ENCODE results near the gene DPP7. TPM values are rescaled to one million over a fixed set of nuclear protein-coding genes. Genes with fewer than 3 reads are reported as not detected.

The DPP7 gene
- total RNA-seq, 1 experiment from 2014 or later, result 291 TPM

GRCh38 chr9:137140151-137141012 is 25.8 kb upstream of the DPP7 start:
- DNase-seq (ENCODE audit: low read depth, low spot score) (no peak), ATAC-seq (no peak)
- ChIA-PET CTCF (no interaction called here), POLR2A (no interaction called here), RAD21 (ENCODE audit: low non-redundant PET in 1 of 2, low total read pairs in 2 of 2, uncharacterized antibody in 2 of 2, unreplicated experiment in 2 of 2) (no interaction called here)
- no peak overlapping the region for H3K27ac ChIP-seq (ENCODE audit: low read depth, low read length)
- intact Hi-C loops (cut with micrococcal nuclease), result no loop called here
- H3K4me1 ChIP-seq (ENCODE audit: control insufficient read depth in 1 of 2, insufficient read depth in 2 of 2, low read length in 2 of 2), result peaks cover 0 to 4% of the 10 kb centered on the region in 2 experiments; a peak in 3 of 4 replicates
- BruUV-seq (replicated peaks), result no TSS peak
- no peaks in the 10 kb centered on the region for H3K9me2 ChIP-seq (ENCODE audit: insufficient read depth)
- no peak overlapping the region for H3K4me3 ChIP-seq (replicated peaks in 1 of 2; ENCODE audit: low read depth in 1 of 2, low read length in 2 of 2)
- H3K36me3 ChIP-seq (ENCODE audit: control insufficient read depth in 1 of 2, insufficient read depth in 2 of 2, low read length in 2 of 2), result no peaks in the 10 kb centered on the region
- no peaks in the 10 kb centered on the region for H3K9me3 ChIP-seq (ENCODE audit: control insufficient read depth in 1 of 2, insufficient read depth in 1 of 2, low read depth in 1 of 2, low read length in 2 of 2)
- H3K27me3 ChIP-seq (ENCODE audit: insufficient read depth, low read length), result no peaks in the 10 kb centered on the region
- no peaks in the 10 kb centered on the region for H4K20me1 ChIP-seq (ENCODE audit: insufficient read depth)
- H3K4me2 ChIP-seq (ENCODE audit: low read length), result no peak overlapping the region
- TF ChIP-seq POLR2AphosphoS5 (IDR thresholded peaks at IDR 0.05; ENCODE audit: low read depth, low read length) (no peak), SIN3A (IDR thresholded peaks at IDR 0.05; ENCODE audit: low read depth) (no peak), SRF (IDR thresholded peaks at IDR 0.05; ENCODE audit: low read depth) (no peak), ZNF274 (IDR thresholded peaks at IDR 0.05; ENCODE audit: low read depth, low read length) (no peak), RAD21 (IDR thresholded peaks at IDR 0.05; ENCODE audit: low read depth) (no peak)
- H3K9ac ChIP-seq (ENCODE audit: low read length), result no peak overlapping the region
- no peak overlapping the region for H2AFZ ChIP-seq (ENCODE audit: low read depth, low read length, poor library complexity, severe bottlenecking)
- H3K79me2 ChIP-seq (ENCODE audit: insufficient read depth, low read length), result no peaks in the 10 kb centered on the region

- Histone ChIP-seq H2AFZ (ENCODE audit: low read depth, low read length, poor library complexity, severe bottlenecking) (no peak overlapping the region), H3K9me3 (ENCODE audit: control insufficient read depth in 1 of 2, insufficient read depth in 1 of 2, low read depth in 1 of 2, low read length in 2 of 2) (no peaks in the 10 kb centered on the region), H3K4me2 (ENCODE audit: low read length) (no peak overlapping the region), H3K79me2 (ENCODE audit: insufficient read depth, low read length) (no peaks in the 10 kb centered on the region), H3K27me3 (ENCODE audit: insufficient read depth, low read length) (no peaks in the 10 kb centered on the region), H3K9ac (ENCODE audit: low read length) (no peak overlapping the region), H3K36me3 (ENCODE audit: control insufficient read depth in 1 of 2, insufficient read depth in 2 of 2, low read length in 2 of 2) (no peaks in the 10 kb centered on the region), H4K20me1 (ENCODE audit: insufficient read depth) (no peaks in the 10 kb centered on the region), H3K9me2 (ENCODE audit: insufficient read depth) (no peaks in the 10 kb centered on the region), H3K27ac (ENCODE audit: low read depth, low read length) (no peak overlapping the region), H3K4me1 (ENCODE audit: control insufficient read depth in 1 of 2, insufficient read depth in 2 of 2, low read length in 2 of 2) (peaks cover 6 to 11% of the 10 kb centered on the region in 2 experiments), H3K4me3 (replicated peaks in 1 of 2; ENCODE audit: low read depth in 1 of 2, low read length in 2 of 2) (no peak overlapping the region)
- DNase-seq (ENCODE audit: low read depth, low spot score), result no peak
- POLR2A ChIA-PET, result no interaction called here
- RAD21 ChIA-PET (ENCODE audit: low non-redundant PET in 1 of 2, low total read pairs in 2 of 2, uncharacterized antibody in 2 of 2, unreplicated experiment in 2 of 2), result no interaction called here
- intact Hi-C loops (cut with micrococcal nuclease), result no loop called here
- CTCF ChIA-PET, result no interaction called here
- no peak for ATAC-seq
- BruUV-seq (replicated peaks), result no TSS peak
- TF ChIP-seq TCF7L2 (IDR thresholded peaks at IDR 0.05; ENCODE audit: borderline replicate concordance, extremely low read depth, insufficient read depth, insufficient read length), result no peak
- no peak for TF ChIP-seq SIN3A (IDR thresholded peaks at IDR 0.05; ENCODE audit: low read depth)
- TF ChIP-seq POLR2A (IDR thresholded peaks at IDR 0.05; ENCODE audit: borderline replicate concordance, extremely low read depth, insufficient read depth, insufficient read length), result no peak
- no peak for TF ChIP-seq CEBPB (IDR thresholded peaks at IDR 0.05; ENCODE audit: low read depth)
- TF ChIP-seq JUND (IDR thresholded peaks at IDR 0.05), result no peak
- TF ChIP-seq, protein P1, sequence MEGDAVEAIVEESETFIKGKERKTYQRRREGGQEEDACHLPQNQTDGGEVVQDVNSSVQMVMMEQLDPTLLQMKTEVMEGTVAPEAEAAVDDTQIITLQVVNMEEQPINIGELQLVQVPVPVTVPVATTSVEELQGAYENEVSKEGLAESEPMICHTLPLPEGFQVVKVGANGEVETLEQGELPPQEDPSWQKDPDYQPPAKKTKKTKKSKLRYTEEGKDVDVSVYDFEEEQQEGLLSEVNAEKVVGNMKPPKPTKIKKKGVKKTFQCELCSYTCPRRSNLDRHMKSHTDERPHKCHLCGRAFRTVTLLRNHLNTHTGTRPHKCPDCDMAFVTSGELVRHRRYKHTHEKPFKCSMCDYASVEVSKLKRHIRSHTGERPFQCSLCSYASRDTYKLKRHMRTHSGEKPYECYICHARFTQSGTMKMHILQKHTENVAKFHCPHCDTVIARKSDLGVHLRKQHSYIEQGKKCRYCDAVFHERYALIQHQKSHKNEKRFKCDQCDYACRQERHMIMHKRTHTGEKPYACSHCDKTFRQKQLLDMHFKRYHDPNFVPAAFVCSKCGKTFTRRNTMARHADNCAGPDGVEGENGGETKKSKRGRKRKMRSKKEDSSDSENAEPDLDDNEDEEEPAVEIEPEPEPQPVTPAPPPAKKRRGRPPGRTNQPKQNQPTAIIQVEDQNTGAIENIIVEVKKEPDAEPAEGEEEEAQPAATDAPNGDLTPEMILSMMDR (IDR thresholded peaks at IDR 0.05 in 2 of 3, conservative IDR thresholded peaks at IDR 0.05 in 1 of 3; ENCODE audit: borderline replicate concordance in 1 of 3, insufficient read depth in 1 of 3, low read depth in 2 of 3, low read length in 2 of 3), result no peak
- TF ChIP-seq EZH2phosphoT487 (IDR thresholded peaks at IDR 0.05; ENCODE audit: borderline replicate concordance), result no peak
- TF ChIP-seq POLR2AphosphoS5 (IDR thresholded peaks at IDR 0.05; ENCODE audit: low read depth, low read length), result no peak
- no peak for TF ChIP-seq EGR1 (IDR thresholded peaks at IDR 0.05; ENCODE audit: low read depth)
- no peak for TF ChIP-seq EZH2 (IDR thresholded peaks at IDR 0.05)
- TF ChIP-seq ZBTB33 (IDR thresholded peaks at IDR 0.05; ENCODE audit: extremely low read depth, insufficient replicate concordance, low read length), result no peak
- no peak for TF ChIP-seq YY1 (IDR thresholded peaks at IDR 0.05; ENCODE audit: extremely low read depth, insufficient replicate concordance, low read depth, low read length)
- no peak for TF ChIP-seq RAD21 (IDR thresholded peaks at IDR 0.05; ENCODE audit: low read depth)
Measured at GRCh38 chr9:137139468-137140150, 25.1 kb upstream of the DPP7 start.
